ENCODE measurements around the gene LRRC32. TPM values are rescaled to one million over a fixed set of nuclear protein-coding genes. Genes with fewer than 3 reads are reported as not detected.
A peak's percentile ranks its signal among the peaks of the same experiment; 100 is the strongest.

The LRRC32 gene
- total and polyA plus RNA-seq, 10 of the 15 experiments (the other 5 are each of a cell fraction or from before 2014, with no cell fraction given) = 0.56 to 20.8 (median 7.4) TPM

- no peak for TF ChIP-seq REST (IDR thresholded peaks at IDR 0.05; ENCODE audit: low read depth, low read length)
- TF ChIP-seq MXI1 (IDR thresholded peaks at IDR 0.05; ENCODE audit: low read depth, low read length) = 0 out of 2 replicates have a peak, but pooled peaks have one; percentile 54
These were observed at the start of gene LRRC32 (continued) for GRCh38 chr11:76670485-76671236.

- H3K79me2 ChIP-seq (ENCODE audit: control insufficient read depth, insufficient read depth, low read length) = no peaks in the 10 kb centered on the region
- BruUV-seq (replicated peaks) = no TSS peak
- in situ Hi-C loops (cut with MboI) = no loop called here
- TF ChIP-seq, protein P1, sequence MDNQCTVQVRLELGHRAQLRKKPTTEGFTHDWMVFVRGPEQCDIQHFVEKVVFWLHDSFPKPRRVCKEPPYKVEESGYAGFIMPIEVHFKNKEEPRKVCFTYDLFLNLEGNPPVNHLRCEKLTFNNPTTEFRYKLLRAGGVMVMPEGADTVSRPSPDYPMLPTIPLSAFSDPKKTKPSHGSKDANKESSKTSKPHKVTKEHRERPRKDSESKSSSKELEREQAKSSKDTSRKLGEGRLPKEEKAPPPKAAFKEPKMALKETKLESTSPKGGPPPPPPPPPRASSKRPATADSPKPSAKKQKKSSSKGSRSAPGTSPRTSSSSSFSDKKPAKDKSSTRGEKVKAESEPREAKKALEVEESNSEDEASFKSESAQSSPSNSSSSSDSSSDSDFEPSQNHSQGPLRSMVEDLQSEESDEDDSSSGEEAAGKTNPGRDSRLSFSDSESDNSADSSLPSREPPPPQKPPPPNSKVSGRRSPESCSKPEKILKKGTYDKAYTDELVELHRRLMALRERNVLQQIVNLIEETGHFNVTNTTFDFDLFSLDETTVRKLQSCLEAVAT (IDR thresholded peaks at IDR 0.05) = no peak
- TF ChIP-seq SP1 (IDR thresholded peaks at IDR 0.05; ENCODE audit: low read depth, low read length) (no peak), EGR1 (IDR thresholded peaks at IDR 0.05; ENCODE audit: borderline replicate concordance in 1 of 2, low read depth in 2 of 2, low read length in 2 of 2) (no peak), PAX8 (IDR thresholded peaks at IDR 0.05) (no peak), ASH2L (IDR thresholded peaks at IDR 0.05; ENCODE audit: borderline replicate concordance, low read depth) (no peak), TBL1XR1 (IDR thresholded peaks at IDR 0.05; ENCODE audit: low read depth, low read length) (no peak), NFXL1 (IDR thresholded peaks at IDR 0.05; ENCODE audit: borderline replicate concordance) (no peak)
- TF ChIP-seq, protein P2, sequence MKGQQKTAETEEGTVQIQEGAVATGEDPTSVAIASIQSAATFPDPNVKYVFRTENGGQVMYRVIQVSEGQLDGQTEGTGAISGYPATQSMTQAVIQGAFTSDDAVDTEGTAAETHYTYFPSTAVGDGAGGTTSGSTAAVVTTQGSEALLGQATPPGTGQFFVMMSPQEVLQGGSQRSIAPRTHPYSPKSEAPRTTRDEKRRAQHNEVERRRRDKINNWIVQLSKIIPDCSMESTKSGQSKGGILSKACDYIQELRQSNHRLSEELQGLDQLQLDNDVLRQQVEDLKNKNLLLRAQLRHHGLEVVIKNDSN (IDR thresholded peaks at IDR 0.05; ENCODE audit: borderline replicate concordance, extremely low read length, insufficient read depth, low read depth, low read length) = no peak
- TF ChIP-seq, protein P3, sequence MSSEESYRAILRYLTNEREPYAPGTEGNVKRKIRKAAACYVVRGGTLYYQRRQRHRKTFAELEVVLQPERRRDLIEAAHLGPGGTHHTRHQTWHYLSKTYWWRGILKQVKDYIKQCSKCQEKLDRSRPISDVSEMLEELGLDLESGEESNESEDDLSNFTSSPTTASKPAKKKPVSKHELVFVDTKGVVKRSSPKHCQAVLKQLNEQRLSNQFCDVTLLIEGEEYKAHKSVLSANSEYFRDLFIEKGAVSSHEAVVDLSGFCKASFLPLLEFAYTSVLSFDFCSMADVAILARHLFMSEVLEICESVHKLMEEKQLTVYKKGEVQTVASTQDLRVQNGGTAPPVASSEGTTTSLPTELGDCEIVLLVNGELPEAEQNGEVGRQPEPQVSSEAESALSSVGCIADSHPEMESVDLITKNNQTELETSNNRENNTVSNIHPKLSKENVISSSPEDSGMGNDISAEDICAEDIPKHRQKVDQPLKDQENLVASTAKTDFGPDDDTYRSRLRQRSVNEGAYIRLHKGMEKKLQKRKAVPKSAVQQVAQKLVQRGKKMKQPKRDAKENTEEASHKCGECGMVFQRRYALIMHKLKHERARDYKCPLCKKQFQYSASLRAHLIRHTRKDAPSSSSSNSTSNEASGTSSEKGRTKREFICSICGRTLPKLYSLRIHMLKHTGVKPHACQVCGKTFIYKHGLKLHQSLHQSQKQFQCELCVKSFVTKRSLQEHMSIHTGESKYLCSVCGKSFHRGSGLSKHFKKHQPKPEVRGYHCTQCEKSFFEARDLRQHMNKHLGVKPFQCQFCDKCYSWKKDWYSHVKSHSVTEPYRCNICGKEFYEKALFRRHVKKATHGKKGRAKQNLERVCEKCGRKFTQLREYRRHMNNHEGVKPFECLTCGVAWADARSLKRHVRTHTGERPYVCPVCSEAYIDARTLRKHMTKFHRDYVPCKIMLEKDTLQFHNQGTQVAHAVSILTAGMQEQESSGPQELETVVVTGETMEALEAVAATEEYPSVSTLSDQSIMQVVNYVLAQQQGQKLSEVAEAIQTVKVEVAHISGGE (CRISPR knock-in tag; IDR thresholded peaks at IDR 0.05) = no peak
These were observed 49.1 kb upstream of the LRRC32 start for GRCh38 chr11:76719686-76720085.

More at GRCh38 chr11:76719686-76720085, 49.1 kb upstream of the LRRC32 start:
- Histone ChIP-seq H3K27me3 (replicated peaks in 1 of 2; ENCODE audit: control insufficient read depth in 2 of 2, insufficient read depth in 2 of 2, low read length in 1 of 2) (peaks cover 0 to 4% of the 10 kb centered on the region in 2 experiments; a peak in 2 of 4 replicates), H3K4me2 (ENCODE audit: control insufficient read depth, insufficient read depth) (no peak overlapping the region), H4K20me1 (ENCODE audit: control insufficient read depth, insufficient read depth) (no peaks in the 10 kb centered on the region; the same call in 1 of the 2 replicates), H3K27ac (ENCODE audit: control insufficient read depth, insufficient read depth) (no peak overlapping the region), H3K36me3 (ENCODE audit: control insufficient read depth in 2 of 2, insufficient read depth in 2 of 2, low read length in 1 of 2) (no peaks in the 10 kb centered on the region), H3K4me1 (ENCODE audit: control insufficient read depth, insufficient read depth, low read length) (no peaks in the 10 kb centered on the region), H3K4me3 (no peak overlapping the region), H3K9me3 (replicated peaks; ENCODE audit: control insufficient read depth, insufficient read depth, low read length) (no peaks in the 10 kb centered on the region), H3K9ac (ENCODE audit: control insufficient read depth, insufficient read depth, low read length) (no peak overlapping the region), H2AFZ (ENCODE audit: control insufficient read depth, low read depth, low read length) (no peak overlapping the region)
- ChIA-PET SMC1A (ENCODE audit: uncharacterized antibody, unreplicated experiment) (no interaction called here), RAD21 (ENCODE audit: unreplicated experiment) (no interaction called here), CTCF (interaction anchor here (1.0 to 1.3 kb wide), 2 partner anchors 12 to 198 kb away, joined by 3 to 4 read pairs; no protein-coding TSS in a partner anchor), POLR2A (no interaction called here)
- DNase-seq (ENCODE audit: low read depth, low spot score) (no peak), ATAC-seq (no peak), FAIRE-seq (no peak)
- intact Hi-C loops (cut with micrococcal nuclease; ENCODE audit: unreplicated experiment) = no loop called here
- WGBS (ENCODE audit: insufficient coverage, insufficient replicate concordance, low lambda C conversion rate, missing lambda C conversion rate) = 44% methylated on average over 9 of the region's 9 CpGs
